Thoracic aorta (tissue), 2 donors: ENCODE measurements around the gene ADAMTS12. TPM values are rescaled to one million over a fixed set of nuclear protein-coding genes. Genes with fewer than 3 reads are reported as not detected.

Source experiments
- ATAC-seq: fragments of 150-250 bp; one replicate; pipeline ENCODE4 v1.8.0; 2017; ENCODE audit warnings: low read depth; ENCODE audit not compliant: insufficient number of reproducible peaks, low FRiP score
- DNase-seq: peaks from one replicate; pipeline ENCODE4 v3.0.0-alpha.2; 2020; ENCODE audit warnings: low spot score
- H3K27ac ChIP-seq, 2 donors: fragments of 200-600 bp; sonication (generic); 1 replicate in 1 of 2; 2 replicates in 1 of 2; pipeline ENCODE4 v1.5.1; 2016; ENCODE audit warnings: mild to moderate bottlenecking in 2 of 2, moderate library complexity in 2 of 2
- H3K27me3 ChIP-seq: fragments of 200-600 bp; sonication (generic); replicated peaks from 2 replicates; pipeline ENCODE4 v1.6.0; 2016; ENCODE audit warnings: mild to moderate bottlenecking; ENCODE audit not compliant: insufficient read depth
- H3K36me3 ChIP-seq: fragments of 200-600 bp; sonication (generic); one replicate; pipeline ENCODE4 v1.5.1; 2016
- H3K4me1 ChIP-seq, 2 donors: fragments of 200-600 bp; sonication (generic); 1 replicate in 1 of 2; 2 replicates in 1 of 2; pipeline versions ENCODE4 v1.5.1 to v1.6.0; 2016; ENCODE audit warnings: low read depth in 2 of 2, mild to moderate bottlenecking in 1 of 2; ENCODE audit not compliant: control insufficient read depth in 1 of 2
- H3K4me3 ChIP-seq: fragments of 200-600 bp; sonication (generic); 2 replicates; pipeline ENCODE4 v1.5.1; 2016; ENCODE audit warnings: mild to moderate bottlenecking
- H3K9me3 ChIP-seq: fragments of 200-600 bp; sonication (generic); 2 replicates; pipeline ENCODE4 v1.5.1; 2016
- total RNA-seq, 2 donors: library from RNA; depleted of rRNA; stranded (reverse); fragments of >200 nt; gene quantifications; one replicate each; pipeline versions ENCODE4 v1.1.0 to v1.2.3, GENCODE V29; 2016
- TF ChIP-seq, protein P1 (sequence below): fragments of 200-600 bp; sonication (generic); IDR thresholded peaks from one replicate; pipeline ENCODE4 v1.5.1; 2019; ENCODE audit warnings: antibody characterized with exemption

ADAMTS12 gene
- total RNA-seq, 2 donors from 2014 or later, result 7.3 to 8.0 TPM

DNA sequence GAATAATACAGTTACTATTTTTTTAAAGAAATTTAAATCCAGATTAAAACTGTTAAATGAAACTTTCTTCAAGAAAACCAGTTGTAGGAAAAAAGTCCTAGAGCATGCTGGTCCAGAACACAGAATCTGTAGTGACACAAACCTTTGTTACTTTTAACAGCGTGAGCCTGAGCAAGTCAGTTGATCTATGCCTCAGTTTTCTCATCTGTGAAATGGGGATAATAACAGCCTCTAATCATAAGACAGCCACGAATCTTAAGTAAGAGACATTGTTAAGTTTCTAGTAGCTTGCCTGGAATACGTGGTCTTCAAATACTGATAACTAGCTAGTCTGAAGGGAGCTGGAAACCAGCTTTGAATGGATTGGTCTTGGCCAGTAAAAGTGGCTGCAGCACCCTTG is 158.6 kb downstream of the ADAMTS12 start:
- ATAC-seq, result no peak
- TF ChIP-seq, protein P1, sequence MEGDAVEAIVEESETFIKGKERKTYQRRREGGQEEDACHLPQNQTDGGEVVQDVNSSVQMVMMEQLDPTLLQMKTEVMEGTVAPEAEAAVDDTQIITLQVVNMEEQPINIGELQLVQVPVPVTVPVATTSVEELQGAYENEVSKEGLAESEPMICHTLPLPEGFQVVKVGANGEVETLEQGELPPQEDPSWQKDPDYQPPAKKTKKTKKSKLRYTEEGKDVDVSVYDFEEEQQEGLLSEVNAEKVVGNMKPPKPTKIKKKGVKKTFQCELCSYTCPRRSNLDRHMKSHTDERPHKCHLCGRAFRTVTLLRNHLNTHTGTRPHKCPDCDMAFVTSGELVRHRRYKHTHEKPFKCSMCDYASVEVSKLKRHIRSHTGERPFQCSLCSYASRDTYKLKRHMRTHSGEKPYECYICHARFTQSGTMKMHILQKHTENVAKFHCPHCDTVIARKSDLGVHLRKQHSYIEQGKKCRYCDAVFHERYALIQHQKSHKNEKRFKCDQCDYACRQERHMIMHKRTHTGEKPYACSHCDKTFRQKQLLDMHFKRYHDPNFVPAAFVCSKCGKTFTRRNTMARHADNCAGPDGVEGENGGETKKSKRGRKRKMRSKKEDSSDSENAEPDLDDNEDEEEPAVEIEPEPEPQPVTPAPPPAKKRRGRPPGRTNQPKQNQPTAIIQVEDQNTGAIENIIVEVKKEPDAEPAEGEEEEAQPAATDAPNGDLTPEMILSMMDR, result no peak
- no peaks in the 10 kb centered on the region for H3K9me3 ChIP-seq

DNA sequence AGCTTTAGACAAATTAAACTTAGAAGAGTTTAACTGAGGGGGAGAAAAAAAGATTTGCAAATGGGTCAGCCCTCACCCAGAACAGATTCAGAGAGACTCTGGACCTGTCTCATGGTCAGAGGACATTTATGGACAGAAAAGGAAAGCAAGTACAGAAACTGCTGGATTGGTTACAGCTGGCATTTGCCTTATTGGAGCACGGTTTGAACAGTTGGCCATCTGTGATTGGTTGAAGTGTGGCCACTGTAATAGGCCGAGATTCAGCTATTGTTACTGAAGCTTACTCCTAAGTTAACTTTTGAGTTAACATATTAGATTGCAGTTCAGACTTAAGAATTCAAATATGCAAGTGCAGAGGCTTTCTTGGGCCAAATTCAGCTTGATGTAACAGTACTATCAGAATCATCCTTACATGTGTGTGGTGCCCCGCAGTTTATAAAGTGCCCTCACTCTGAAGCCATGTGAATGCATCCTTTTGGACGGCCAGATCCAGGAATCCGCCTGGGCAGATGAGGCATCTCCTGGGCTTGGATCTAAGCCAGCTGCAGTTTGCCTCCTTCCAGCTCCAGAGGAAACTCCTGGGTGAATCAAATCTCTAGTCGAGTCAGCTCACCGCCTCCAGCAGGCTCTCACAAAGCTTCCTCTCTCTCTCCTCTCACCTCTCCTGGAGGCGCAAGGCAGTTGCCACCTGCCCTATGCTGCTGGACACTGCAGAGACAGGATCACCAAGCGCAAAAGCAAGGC is 165.2 kb downstream of the ADAMTS12 start:
- DNase-seq (no peak), ATAC-seq (peak; percentile 39)
- Histone ChIP-seq H3K27me3 (no peaks in the 10 kb centered on the region), H3K27ac (no peak overlapping the region), H3K4me3 (no peak overlapping the region), H3K9me3 (no peaks in the 10 kb centered on the region), H3K36me3 (no peaks in the 10 kb centered on the region), H3K4me1 (peaks cover 1 to 21% of the 10 kb centered on the region in 2 donors)
- TF ChIP-seq, protein P1, result no peak

More for the DNA sequence above, 158.6 kb downstream of the ADAMTS12 start:
- H3K36me3 ChIP-seq, result no peaks in the 10 kb centered on the region
- no peaks in the 10 kb centered on the region for H3K27me3 ChIP-seq
- H3K27ac ChIP-seq, result no peak overlapping the region
- no peak for DNase-seq
- no peak overlapping the region for H3K4me3 ChIP-seq
- no peaks in the 10 kb centered on the region for H3K4me1 ChIP-seq

GRCh38 chr5:33725806-33726205 is 166.0 kb downstream of the ADAMTS12 start:
- DNase-seq (no peak), ATAC-seq (no peak)
- TF ChIP-seq, protein P1, result no peak
- Histone ChIP-seq H3K9me3 (no peaks in the 10 kb centered on the region), H3K4me1 (peaks cover 3 to 27% of the 10 kb centered on the region in 2 donors), H3K36me3 (no peaks in the 10 kb centered on the region), H3K27ac (no peak overlapping the region), H3K4me3 (no peak overlapping the region), H3K27me3 (no peaks in the 10 kb centered on the region)

GRCh38 chr5:33721491-33722200 is 170.1 kb downstream of the ADAMTS12 start:
- ATAC-seq, result no peak
- TF ChIP-seq, protein P1, result no peak
- H3K4me3 ChIP-seq, result no peak overlapping the region
- H3K9me3 ChIP-seq, result no peaks in the 10 kb centered on the region
- no peak overlapping the region for H3K27ac ChIP-seq
- H3K27me3 ChIP-seq, result no peaks in the 10 kb centered on the region
- H3K36me3 ChIP-seq, result no peaks in the 10 kb centered on the region
- peaks cover 3 to 22% of the 10 kb centered on the region in 2 donors for H3K4me1 ChIP-seq
- DNase-seq, result no peak

DNA sequence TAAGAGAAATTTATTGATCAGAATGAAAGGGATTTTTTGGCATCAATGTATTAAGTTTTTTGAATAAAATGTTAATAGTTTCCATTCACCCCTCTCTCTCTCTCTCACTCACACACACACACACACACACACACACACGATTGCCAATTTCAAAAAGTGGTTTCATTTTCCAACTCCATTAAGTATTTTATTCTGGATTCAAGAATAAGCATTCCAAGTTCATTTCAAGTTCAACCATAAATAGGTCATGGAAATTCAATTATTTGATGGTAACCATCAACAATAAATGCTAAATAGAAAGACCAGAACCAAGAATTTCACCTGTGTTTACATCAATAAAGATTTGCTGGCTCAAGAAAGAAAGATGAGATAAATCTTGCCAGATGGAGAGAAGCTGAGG is 171.6 kb downstream of the ADAMTS12 start:
- Histone ChIP-seq H3K27ac (no peak overlapping the region), H3K4me3 (no peak overlapping the region), H3K9me3 (no peaks in the 10 kb centered on the region), H3K36me3 (no peaks in the 10 kb centered on the region), H3K4me1 (peaks cover 3 to 11% of the 10 kb centered on the region in 2 donors), H3K27me3 (no peaks in the 10 kb centered on the region)
- ATAC-seq (no peak), DNase-seq (no peak)
- TF ChIP-seq, protein P1, result no peak
